ENCODE results near the gene MSMO1.

DNA sequence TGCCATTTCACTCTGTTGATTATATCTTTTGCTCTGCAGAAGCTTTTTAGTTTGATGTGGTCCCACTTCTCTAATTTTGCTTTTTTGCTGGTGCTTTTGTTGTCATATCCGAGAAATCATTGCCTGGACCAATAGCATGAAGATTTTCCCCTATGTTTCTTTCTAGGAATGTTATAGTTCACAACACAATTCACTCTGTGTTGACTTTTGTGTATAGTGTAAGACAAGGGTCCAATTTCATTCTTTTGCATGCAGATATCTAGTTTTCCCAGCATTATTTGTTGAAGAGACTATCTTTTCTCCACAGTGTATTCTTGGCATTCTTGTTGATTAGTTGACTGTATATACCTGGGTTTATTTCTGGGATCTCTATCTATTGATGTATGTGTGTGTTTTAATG lies 43.1 kb downstream of the MSMO1 start:
- TF ChIP-seq CTCF (IDR thresholded peaks at IDR 0.05; ENCODE audit: insufficient read depth, low read length, poor library complexity, severe bottlenecking): no peak
- no peak for TF ChIP-seq EZH2phosphoT487 (conservative IDR thresholded peaks at IDR 0.05; ENCODE audit: low read length)
